Neural cell (in vitro differentiated cells): Measurements from ENCODE around the gene CNNM3. TPM values are rescaled to one million over a fixed set of nuclear protein-coding genes. Genes with fewer than 3 reads are reported as not detected.

ENCODE experiments used
- H2AFZ ChIP-seq: fragments of 200-600, 300-800 bp; sonication (generic), shearing (Covaris generic); 2 replicates; pipeline ENCODE4 v1.6.0; 2014; ENCODE audit warnings: low read depth, mild to moderate bottlenecking, antibody characterized with exemption, low read length, moderate library complexity
- H3F3A ChIP-seq: fragments of 200-600 bp; shearing (Covaris generic); 2 replicates; pipeline ENCODE4 v1.6.1; 2016; ENCODE audit warnings: mild to moderate bottlenecking, moderate library complexity, mixed read lengths, antibody characterized with exemption, low read length; ENCODE audit not compliant: insufficient read depth, poor library complexity, severe bottlenecking
- H3K27ac ChIP-seq: fragments of 200-600, 300-800 bp; sonication (generic), shearing (Covaris generic); 2 replicates; pipeline ENCODE4 v1.5.1; 2014; ENCODE audit warnings: mild to moderate bottlenecking, low read length, moderate library complexity
- H3K27me3 ChIP-seq: fragments of 300-800, 200-600 bp; sonication (generic), shearing (Covaris generic); 2 replicates; pipeline ENCODE4 v1.6.0; 2014; ENCODE audit warnings: mild to moderate bottlenecking, low read depth, low read length, moderate library complexity; ENCODE audit not compliant: insufficient read depth
- H3K36me3 ChIP-seq: fragments of 300-800, 200-600 bp; sonication (generic), shearing (Covaris generic); 2 replicates; pipeline ENCODE4 v1.5.1; 2014; ENCODE audit warnings: mild to moderate bottlenecking, antibody characterized with exemption, low read length, moderate library complexity; ENCODE audit not compliant: insufficient read depth
- H3K4me2 ChIP-seq: fragments of 300-800, 200-600 bp; sonication (generic), shearing (Covaris generic); 2 replicates; pipeline ENCODE4 v1.6.0; 2014; ENCODE audit warnings: mild to moderate bottlenecking, low read length
- H3K4me3 ChIP-seq: fragments of 300-800, 200-600 bp; sonication (generic), shearing (Covaris generic); 2 replicates; pipeline ENCODE4 v1.5.1; 2014; ENCODE audit warnings: mild to moderate bottlenecking, low read length, moderate library complexity
- H3K79me2 ChIP-seq: fragments of 200-600 bp; shearing (Covaris generic); replicated peaks from 2 replicates; pipeline ENCODE4 v1.6.0; 2014; ENCODE audit warnings: mild to moderate bottlenecking, low read length, moderate library complexity; ENCODE audit not compliant: insufficient read depth
- H3K9ac ChIP-seq: fragments of 300-800, 200-600 bp; sonication (generic), shearing (Covaris generic); 2 replicates; pipeline ENCODE4 v1.6.1; 2016; ENCODE audit warnings: mild to moderate bottlenecking, low read length, mixed read lengths
- H3K9me2 ChIP-seq: fragments of 200-600 bp; shearing (Covaris generic); 2 replicates; pipeline ENCODE4 v1.6.1; 2016; ENCODE audit warnings: mild to moderate bottlenecking, low read length, mixed read lengths; ENCODE audit not compliant: insufficient read depth
- H3K9me3 ChIP-seq: fragments of 200-600, 300-800 bp; sonication (generic), shearing (Covaris generic); 2 replicates; pipeline ENCODE4 v1.6.1; 2016; ENCODE audit warnings: mild to moderate bottlenecking, mixed run types, low read length, moderate library complexity, mixed read lengths
- H4K20me1 ChIP-seq: fragments of 200-600 bp; shearing (Covaris generic); 2 replicates; pipeline ENCODE4 v1.6.1; 2016; ENCODE audit warnings: mild to moderate bottlenecking, mixed run types; ENCODE audit not compliant: insufficient read depth
- EP300 ChIP-seq: fragments of 450-650 bp; conservative IDR thresholded peaks from 2 replicates; pipeline ENCODE4 v1.6.1; 2014; ENCODE audit warnings: antibody characterized with exemption, mild to moderate bottlenecking, moderate library complexity; ENCODE audit not compliant: poor library complexity, severe bottlenecking
- EZH2 ChIP-seq: fragments of 200-600, 300-800 bp; shearing (Covaris generic), sonication (generic); IDR thresholded peaks from 2 replicates; pipeline ENCODE4 v1.6.1; 2014; ENCODE audit warnings: antibody characterized with exemption, low read length, borderline replicate concordance, mild to moderate bottlenecking; ENCODE audit not compliant: insufficient read depth, poor library complexity, severe bottlenecking
- MXI1 ChIP-seq: fragments of 450-650 bp; conservative IDR thresholded peaks from 2 replicates; pipeline ENCODE4 v1.6.1; 2014; ENCODE audit warnings: antibody characterized with exemption, mild to moderate bottlenecking; ENCODE audit not compliant: poor library complexity, severe bottlenecking
- POLR2AphosphoS5 ChIP-seq: IDR thresholded peaks from 2 replicates; pipeline ENCODE4 v1.6.1; 2012
- RAD21 ChIP-seq: fragments of 450-650 bp; conservative IDR thresholded peaks from 2 replicates; pipeline ENCODE4 v1.6.1; 2014; ENCODE audit warnings: antibody characterized with exemption, mild to moderate bottlenecking, moderate library complexity
- SMC3 ChIP-seq: fragments of 450-650 bp; conservative IDR thresholded peaks from 2 replicates; pipeline ENCODE4 v1.6.1; 2014; ENCODE audit warnings: antibody characterized with exemption, mild to moderate bottlenecking, moderate library complexity; ENCODE audit not compliant: poor library complexity
- TAF1 ChIP-seq: IDR thresholded peaks from 2 replicates; pipeline ENCODE4 v1.6.1; 2012; ENCODE audit warnings: low read depth
- polyA plus RNA-seq: library from polyadenylated mRNA; depleted of rRNA; stranded (reverse); fragments of >200 nt; gene quantifications from 2 replicates; pipeline ENCODE4 v1.2.3, GENCODE V29; 2014
- TF ChIP-seq, protein P1 (sequence below): IDR thresholded peaks from 2 replicates; pipeline ENCODE4 v1.6.1; 2012; ENCODE audit warnings: borderline replicate concordance
- TF ChIP-seq, protein P2 (sequence below): fragments of 450-650 bp; IDR thresholded peaks from 2 replicates; pipeline ENCODE4 v1.5.1; 2014; ENCODE audit warnings: antibody characterized with exemption, mild to moderate bottlenecking, moderate library complexity; ENCODE audit not compliant: poor library complexity, severe bottlenecking

The CNNM3 gene
- polyA plus RNA-seq, 1 donor from 2014 or later: 9.6 TPM

DNA sequence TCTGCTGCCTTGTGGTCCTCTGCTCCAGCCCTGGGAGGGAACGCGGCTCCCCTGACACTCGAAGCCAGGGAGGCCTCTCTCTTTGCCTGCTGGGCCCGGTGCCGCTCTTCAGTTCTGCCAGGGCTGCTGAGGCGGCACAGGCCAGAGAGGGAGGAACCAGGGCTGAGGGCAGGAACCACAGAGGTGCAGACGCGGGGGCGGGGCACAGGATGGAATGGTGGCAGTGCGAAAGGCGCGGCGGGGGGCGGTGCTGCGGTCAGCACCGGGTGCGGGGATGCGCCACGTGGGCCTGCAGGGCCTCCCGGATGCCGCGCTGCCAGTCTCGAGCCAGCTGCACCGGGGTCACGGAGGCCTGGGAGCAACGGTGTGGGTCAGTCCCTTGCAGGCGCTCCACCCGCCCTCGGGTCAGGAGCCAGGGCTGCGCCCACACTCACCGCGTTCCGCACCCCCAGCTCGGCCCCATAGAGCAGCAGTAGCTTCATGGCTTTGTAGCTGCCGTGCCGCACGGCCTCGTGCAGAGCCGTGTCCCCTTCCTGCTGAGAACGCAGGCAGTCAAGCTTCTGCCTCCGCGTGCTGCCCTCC, 23.3 kb downstream of the CNNM3 start:
- Histone ChIP-seq H2AFZ (no peak overlapping the region), H3K27ac (no peak overlapping the region), H3K79me2 (no peaks in the 10 kb centered on the region), H3K9me2 (no peaks in the 10 kb centered on the region), H3K4me2 (no peak overlapping the region), H3K9me3 (no peaks in the 10 kb centered on the region), H3K9ac (no peak overlapping the region), H3K36me3 (no peaks in the 10 kb centered on the region), H3K4me3 (no peak overlapping the region), H4K20me1 (no peaks in the 10 kb centered on the region), H3F3A (no peaks in the 10 kb centered on the region), H3K27me3 (no peaks in the 10 kb centered on the region)
- TF ChIP-seq RAD21: no peak
- no peak for TF ChIP-seq EP300
- TF ChIP-seq, protein P1, sequence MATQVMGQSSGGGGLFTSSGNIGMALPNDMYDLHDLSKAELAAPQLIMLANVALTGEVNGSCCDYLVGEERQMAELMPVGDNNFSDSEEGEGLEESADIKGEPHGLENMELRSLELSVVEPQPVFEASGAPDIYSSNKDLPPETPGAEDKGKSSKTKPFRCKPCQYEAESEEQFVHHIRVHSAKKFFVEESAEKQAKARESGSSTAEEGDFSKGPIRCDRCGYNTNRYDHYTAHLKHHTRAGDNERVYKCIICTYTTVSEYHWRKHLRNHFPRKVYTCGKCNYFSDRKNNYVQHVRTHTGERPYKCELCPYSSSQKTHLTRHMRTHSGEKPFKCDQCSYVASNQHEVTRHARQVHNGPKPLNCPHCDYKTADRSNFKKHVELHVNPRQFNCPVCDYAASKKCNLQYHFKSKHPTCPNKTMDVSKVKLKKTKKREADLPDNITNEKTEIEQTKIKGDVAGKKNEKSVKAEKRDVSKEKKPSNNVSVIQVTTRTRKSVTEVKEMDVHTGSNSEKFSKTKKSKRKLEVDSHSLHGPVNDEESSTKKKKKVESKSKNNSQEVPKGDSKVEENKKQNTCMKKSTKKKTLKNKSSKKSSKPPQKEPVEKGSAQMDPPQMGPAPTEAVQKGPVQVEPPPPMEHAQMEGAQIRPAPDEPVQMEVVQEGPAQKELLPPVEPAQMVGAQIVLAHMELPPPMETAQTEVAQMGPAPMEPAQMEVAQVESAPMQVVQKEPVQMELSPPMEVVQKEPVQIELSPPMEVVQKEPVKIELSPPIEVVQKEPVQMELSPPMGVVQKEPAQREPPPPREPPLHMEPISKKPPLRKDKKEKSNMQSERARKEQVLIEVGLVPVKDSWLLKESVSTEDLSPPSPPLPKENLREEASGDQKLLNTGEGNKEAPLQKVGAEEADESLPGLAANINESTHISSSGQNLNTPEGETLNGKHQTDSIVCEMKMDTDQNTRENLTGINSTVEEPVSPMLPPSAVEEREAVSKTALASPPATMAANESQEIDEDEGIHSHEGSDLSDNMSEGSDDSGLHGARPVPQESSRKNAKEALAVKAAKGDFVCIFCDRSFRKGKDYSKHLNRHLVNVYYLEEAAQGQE: no peak
- no peak for TF ChIP-seq TAF1
- TF ChIP-seq EZH2: no peak
- no peak for TF ChIP-seq POLR2AphosphoS5
- no peak for TF ChIP-seq SMC3
- TF ChIP-seq, protein P2, sequence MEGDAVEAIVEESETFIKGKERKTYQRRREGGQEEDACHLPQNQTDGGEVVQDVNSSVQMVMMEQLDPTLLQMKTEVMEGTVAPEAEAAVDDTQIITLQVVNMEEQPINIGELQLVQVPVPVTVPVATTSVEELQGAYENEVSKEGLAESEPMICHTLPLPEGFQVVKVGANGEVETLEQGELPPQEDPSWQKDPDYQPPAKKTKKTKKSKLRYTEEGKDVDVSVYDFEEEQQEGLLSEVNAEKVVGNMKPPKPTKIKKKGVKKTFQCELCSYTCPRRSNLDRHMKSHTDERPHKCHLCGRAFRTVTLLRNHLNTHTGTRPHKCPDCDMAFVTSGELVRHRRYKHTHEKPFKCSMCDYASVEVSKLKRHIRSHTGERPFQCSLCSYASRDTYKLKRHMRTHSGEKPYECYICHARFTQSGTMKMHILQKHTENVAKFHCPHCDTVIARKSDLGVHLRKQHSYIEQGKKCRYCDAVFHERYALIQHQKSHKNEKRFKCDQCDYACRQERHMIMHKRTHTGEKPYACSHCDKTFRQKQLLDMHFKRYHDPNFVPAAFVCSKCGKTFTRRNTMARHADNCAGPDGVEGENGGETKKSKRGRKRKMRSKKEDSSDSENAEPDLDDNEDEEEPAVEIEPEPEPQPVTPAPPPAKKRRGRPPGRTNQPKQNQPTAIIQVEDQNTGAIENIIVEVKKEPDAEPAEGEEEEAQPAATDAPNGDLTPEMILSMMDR: no peak
- no peak for TF ChIP-seq MXI1

DNA sequence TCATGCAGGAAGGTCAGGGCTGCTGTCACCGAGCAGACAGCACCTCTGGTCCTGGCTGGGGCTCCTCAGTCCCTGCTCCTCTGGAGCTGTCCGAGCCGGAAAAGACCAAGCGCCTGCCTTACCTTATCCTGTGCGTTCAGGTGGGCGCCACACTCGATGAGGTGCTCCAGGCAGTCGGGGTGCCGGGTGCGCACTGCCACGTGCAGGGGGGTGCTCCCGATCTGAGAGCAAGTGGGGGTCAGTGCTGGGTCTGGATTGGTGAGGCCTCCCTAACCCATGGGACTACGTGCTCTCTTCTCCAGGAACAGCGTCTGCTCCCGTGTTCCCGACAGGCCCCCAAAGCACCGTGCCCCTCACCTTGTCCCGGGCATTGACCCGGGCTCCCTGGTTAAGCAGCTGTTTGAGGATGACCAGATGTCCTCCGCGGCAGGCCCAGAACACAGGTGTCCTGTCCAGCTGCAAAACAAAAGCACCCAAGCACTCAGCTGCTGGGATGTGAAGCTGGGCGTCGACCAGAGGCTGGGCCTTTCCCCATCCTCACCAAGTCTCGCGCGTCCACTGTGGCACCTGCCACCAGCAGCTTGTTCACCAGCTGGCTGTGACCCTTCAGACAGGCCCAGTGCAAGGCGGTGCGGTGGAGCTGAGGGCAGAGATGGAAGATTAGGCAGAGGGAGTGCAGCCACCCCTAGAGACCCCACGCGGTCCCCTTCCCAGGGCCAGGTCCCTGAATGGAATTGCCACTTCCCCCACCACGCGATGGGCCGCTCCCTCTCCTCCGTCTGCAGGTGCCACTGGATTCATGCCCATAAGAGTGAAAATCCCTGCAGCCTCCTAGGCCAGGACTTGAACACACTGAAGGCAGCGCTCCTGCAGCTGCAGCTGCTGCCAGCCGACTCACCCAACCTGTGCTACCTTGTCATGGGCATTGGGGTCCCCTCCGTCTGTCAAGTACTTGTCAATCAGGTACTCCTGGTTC, 24.1 kb downstream of the CNNM3 start:
- no peaks in the 10 kb centered on the region for H4K20me1 ChIP-seq
- H3K27ac ChIP-seq: no peak overlapping the region
- TF ChIP-seq POLR2AphosphoS5 (no peak), MXI1 (no peak), EZH2 (no peak), RAD21 (no peak), TAF1 (no peak), EP300 (no peak), SMC3 (no peak)
- TF ChIP-seq, protein P1: no peak
- TF ChIP-seq, protein P2: no peak
- H3K9me3 ChIP-seq: no peaks in the 10 kb centered on the region
- no peaks in the 10 kb centered on the region for H3F3A ChIP-seq
- H3K9me2 ChIP-seq: no peaks in the 10 kb centered on the region
- H3K4me3 ChIP-seq: no peak overlapping the region
- no peak overlapping the region for H3K4me2 ChIP-seq
- no peaks in the 10 kb centered on the region for H3K36me3 ChIP-seq
- no peaks in the 10 kb centered on the region for H3K79me2 ChIP-seq
- H3K9ac ChIP-seq: no peak overlapping the region
- no peaks in the 10 kb centered on the region for H3K27me3 ChIP-seq
- H2AFZ ChIP-seq: no peak overlapping the region
